HG03097 (cell line): ENCODE results near the gene TSPAN17.
A peak's percentile ranks its signal among the peaks of the same experiment; 100 is the strongest.
"Not testable (repeated sequence)": the region's sequence is repeated elsewhere in the genome, so short reads cannot be mapped to it uniquely, and the experiment has no call there.

ENCODE experiments used
- ATAC-seq: cut with Tn5 transposase; IDR thresholded peaks from one replicate; pipeline ENCODE4 v1.9.1; 2021; ENCODE audit not compliant: unreplicated experiment, low FRiP score

The TSPAN17 gene, protein sequence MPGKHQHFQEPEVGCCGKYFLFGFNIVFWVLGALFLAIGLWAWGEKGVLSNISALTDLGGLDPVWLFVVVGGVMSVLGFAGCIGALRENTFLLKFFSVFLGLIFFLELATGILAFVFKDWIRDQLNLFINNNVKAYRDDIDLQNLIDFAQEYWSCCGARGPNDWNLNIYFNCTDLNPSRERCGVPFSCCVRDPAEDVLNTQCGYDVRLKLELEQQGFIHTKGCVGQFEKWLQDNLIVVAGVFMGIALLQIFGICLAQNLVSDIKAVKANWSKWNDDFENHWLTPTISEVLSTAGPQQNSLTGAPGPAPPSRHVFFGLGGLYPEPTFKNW

GRCh38 chr5:176647030-176647842, at the start of gene TSPAN17:
TSPAN17 (plus strand) TSS chr5:176647484; CDS start chr5:176647616, 132 bp downstream.
- peak; percentile 94 for ATAC-seq

GRCh38 chr5:176599749-176600430, 47.4 kb upstream of the TSPAN17 start:
- not testable (repeated sequence) for ATAC-seq

GRCh38 chr5:176601901-176602482, 45.3 kb upstream of the TSPAN17 start:
- no peak for ATAC-seq

DNA sequence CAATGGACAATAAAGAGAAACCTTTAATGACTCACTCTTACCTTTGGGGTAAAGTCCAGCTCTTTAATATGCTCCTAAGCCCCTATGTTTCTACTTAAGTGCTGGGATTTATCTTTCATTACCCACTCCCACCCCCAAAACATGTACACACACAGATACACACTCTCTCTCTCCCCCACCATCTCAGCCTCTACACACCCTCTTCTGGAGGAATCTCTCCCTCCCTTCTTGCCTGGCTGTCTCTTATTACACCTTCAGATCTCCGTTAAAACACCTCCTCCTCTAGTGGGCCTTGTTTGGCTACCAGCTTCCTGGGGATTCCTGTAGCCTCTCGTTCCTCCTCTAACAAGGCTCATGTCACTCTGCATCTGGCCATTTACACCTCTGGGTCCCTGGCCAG, 44.2 kb upstream of the TSPAN17 start:
- no peak for ATAC-seq

GRCh38 chr5:176606032-176606431, 41.3 kb upstream of the TSPAN17 start:
- no peak for ATAC-seq

DNA sequence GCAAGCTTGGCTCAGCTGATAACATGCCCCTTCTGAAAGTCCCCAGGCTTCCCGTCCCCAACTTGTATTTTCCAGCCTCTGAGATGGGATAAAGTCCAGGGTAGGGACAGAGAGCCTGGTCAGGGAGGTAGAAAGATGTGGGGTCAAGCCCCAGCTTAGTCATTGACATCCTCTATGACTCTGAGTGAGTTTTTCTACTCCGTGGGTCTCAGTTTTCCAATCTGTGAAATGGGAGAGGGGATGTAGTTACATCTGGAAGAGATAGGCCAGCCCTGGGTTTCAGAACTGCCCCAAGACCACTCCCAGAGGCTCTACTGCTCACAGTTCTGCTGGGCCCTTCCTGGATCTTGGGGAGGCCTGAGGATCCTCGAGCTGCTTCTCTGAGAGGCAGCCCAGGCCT, 40.4 kb upstream of the TSPAN17 start:
- ATAC-seq = no peak

DNA sequence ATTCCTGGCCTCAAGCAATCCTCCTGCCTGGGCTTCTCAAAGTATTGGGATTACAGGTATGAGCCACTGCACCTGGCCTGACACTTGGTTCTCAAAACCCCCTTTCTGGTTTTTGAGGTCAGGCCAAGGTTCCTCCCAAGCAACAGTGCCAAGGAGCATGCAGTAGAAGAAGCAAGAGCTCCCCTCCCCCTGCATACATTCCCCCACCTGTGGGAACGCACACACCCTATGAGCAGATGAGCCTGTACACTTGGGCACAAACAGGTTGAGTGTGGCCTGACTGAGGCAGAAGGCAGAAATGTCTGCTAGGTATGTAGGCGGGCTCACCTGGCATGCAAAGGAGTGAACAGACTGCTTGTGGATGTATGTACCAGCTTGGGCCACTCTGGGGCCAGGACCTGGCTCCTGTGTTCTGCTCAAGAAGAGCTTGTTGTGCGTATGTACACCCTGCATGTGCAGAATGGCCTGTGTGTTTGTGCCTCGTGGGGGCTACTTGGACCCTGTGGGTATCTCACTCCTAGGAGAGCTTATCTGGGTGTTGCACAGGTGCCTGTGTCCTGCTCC, 39.1 kb upstream of the TSPAN17 start:
- no peak for ATAC-seq

- no peak for ATAC-seq
These were observed 38.2 kb upstream of the TSPAN17 start for GRCh38 chr5:176608937-176609723.

DNA sequence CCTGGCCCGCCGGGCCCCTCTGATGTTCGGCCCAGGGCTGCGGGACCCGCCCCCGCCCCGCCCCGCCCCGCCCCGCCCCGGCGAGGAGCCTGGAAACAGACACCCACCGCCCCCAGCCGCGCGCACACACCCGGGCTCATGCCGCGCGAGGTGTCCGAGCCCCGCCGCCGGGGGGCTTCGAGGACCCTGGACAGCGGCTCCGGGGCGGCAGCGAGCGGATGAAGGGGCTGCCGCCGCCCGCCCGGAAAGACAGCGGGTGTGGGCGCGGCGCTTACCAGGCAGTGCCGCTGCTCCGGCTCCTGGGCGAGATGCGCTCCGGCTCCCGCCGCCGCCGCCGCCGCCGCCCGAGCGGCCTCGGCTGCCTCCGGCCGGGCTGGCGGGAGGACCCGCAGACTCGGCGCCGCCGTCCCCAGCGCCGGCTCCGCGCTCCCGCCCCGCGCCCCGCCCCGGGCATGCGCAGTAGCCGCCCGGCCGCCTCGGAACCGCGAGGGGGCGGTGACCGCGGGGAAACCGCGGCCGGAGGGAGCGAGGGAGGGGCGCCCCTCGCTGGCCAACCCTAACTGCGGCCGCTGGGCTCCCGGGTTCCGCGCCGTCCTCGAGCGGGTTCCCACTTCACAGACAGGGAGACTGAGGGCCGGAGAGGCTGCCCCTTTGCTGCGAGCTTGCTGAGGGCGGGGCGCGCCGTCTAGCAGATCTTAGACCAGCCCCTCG, 37.4 kb upstream of the TSPAN17 start, which contains the start of gene GPRIN1:
GPRIN1 (minus strand) TSS at position 433 of the 711 bp plus-strand sequence. CDS start 10,322 bp downstream, outside the sequence.
- peak; percentile 63 for ATAC-seq

DNA sequence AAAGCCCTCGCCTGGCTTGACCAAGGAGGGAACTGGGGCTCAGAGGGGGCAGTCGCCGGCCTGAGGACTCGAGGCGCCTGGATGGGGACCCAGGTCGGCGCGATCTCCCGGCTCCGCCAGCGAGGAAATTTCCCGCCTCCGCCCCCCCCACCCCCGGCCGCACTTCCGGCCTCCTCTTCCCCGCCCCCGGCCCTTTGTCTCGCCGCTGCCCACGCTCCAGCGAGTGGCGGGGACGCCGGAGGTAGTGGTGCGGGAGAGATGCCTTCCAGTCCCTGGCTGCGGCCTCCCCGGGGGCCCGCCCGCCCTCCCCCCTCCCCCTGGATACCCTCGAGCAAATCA, 36.9 kb upstream of the TSPAN17 start:
- ATAC-seq = no peak

- ATAC-seq = no peak
These were observed 35.8 kb upstream of the TSPAN17 start for GRCh38 chr5:176611435-176611834.

GRCh38 chr5:176612008-176612407, 35.3 kb upstream of the TSPAN17 start:
- ATAC-seq = no peak

DNA sequence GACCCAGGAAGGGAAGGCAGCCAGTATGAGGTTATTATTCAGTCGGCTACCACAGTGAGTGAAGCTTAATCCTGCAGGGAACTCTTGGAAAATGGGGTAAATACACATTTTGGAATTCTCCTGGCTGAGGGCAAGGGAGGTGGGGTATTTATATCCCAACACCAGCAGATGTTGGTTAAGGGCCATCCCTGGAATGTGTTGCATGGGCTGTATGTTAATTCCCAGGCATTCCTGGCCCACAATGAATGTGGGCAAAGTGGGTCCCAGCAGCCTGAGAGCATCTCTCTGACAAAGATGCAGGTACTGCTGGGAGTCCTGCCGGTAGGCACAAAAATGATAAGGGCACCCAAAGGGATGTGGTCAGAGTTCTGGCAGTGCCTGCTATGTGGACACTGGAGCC, 34.4 kb upstream of the TSPAN17 start:
- no peak for ATAC-seq

- no peak for ATAC-seq
These were observed 32.3 kb upstream of the TSPAN17 start for GRCh38 chr5:176614805-176615478.

- ATAC-seq = no peak
These were observed 30.8 kb upstream of the TSPAN17 start for GRCh38 chr5:176616511-176616910.

GRCh38 chr5:176618783-176619182, 28.5 kb upstream of the TSPAN17 start:
- ATAC-seq = no peak

DNA sequence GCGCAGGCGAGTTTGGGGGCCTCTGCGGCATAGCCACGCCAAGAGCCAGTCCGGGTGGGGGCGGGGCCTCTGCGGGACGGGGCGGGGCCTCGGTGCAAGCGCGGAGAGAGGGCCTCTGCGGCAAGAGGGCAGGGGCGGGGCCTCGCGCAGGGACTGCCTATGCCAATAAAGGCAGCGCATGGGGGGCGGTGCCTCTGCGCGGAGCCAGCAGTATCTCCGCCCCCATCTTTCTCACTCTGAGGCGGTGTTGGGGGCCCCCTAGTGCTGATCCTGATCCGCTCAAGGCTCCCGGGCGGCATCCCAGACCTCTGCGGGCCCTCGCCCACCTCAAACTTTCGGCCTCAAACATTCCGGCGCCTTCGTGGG, 28.1 kb upstream of the TSPAN17 start:
- no peak for ATAC-seq

DNA sequence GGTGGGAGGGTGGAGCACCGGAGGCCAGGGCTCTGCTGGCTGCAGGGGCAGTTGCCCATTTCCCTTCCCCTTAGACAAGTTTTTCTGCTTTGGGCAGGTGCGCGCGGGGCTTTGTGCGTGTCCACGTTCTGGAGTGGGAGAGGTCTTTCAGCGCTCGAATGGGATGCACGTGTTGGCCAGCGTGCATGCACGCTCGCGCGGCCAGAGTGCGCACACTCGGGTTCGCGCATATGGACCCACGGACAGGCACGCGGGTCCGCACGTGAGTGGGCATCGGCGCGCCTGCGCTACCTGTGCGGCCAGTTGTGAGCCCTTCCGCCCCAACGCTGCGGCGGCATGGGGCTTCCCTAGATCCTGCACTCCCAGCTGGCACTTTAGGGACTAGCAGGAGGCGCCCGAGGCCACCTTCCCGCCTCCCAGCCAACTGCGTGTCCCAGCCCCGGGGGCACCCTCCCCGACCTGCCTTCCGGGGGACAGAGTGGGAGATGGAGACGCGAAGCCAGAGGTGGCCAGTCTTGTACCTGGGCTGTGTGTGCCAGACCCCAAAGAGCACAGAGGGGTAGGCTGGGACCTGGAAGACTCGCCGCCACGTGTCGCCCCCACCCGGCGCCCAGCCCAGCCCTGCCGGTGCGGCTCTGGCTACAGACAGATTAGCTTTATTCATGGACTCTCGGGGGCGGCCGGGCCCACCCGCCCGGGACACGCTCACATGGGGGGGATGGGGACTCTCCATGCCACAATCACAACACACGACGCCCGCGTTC, 27.5 kb upstream of the TSPAN17 start:
- no peak for ATAC-seq
